HEK293 (cell line): ENCODE results near the gene TRUB2.

Experiments used
- HOXA7 ChIP-seq: sonication (generic); formaldehyde crosslinking; IDR thresholded peaks from 2 replicates; pipeline ENCODE4 v1.8.1; 2022; ENCODE audit warnings: missing genetic modification reagents, borderline replicate concordance
- YY1 ChIP-seq: fragments of 450-650 bp; formaldehyde crosslinking; IDR thresholded peaks from 2 replicates; pipeline ENCODE4 v1.5.1; 2018; ENCODE audit warnings: missing biosample characterization, missing genetic modification characterization
- ZBTB20 ChIP-seq: fragments of 450-650 bp; formaldehyde crosslinking; IDR thresholded peaks from 2 replicates; pipeline ENCODE4 v1.5.1; 2016; ENCODE audit warnings: missing biosample characterization, missing genetic modification characterization
- ZNF211 ChIP-seq: fragments of 450-650 bp; formaldehyde crosslinking; IDR thresholded peaks from 2 replicates; pipeline ENCODE4 v1.5.1; 2016; ENCODE audit warnings: low read depth, missing biosample characterization, missing genetic modification characterization
- ZNF324 ChIP-seq: fragments of 450-650 bp; formaldehyde crosslinking; IDR thresholded peaks from 2 replicates; pipeline ENCODE4 v1.5.1; 2016; ENCODE audit warnings: missing biosample characterization, missing genetic modification characterization
- ZNF350 ChIP-seq: fragments of 450-650 bp; formaldehyde crosslinking; IDR thresholded peaks from 2 replicates; pipeline ENCODE4 v1.5.0; 2017; ENCODE audit warnings: missing biosample characterization, mild to moderate bottlenecking, missing genetic modification characterization
- ZNF544 ChIP-seq: fragments of 450-650 bp; formaldehyde crosslinking; IDR thresholded peaks from 2 replicates; pipeline ENCODE4 v1.5.0; 2017; ENCODE audit warnings: missing biosample characterization, missing genetic modification characterization
- ZSCAN23 ChIP-seq: fragments of 450-650 bp; formaldehyde crosslinking; IDR thresholded peaks from 2 replicates; pipeline ENCODE4 v1.5.1; 2016; ENCODE audit warnings: missing biosample characterization, missing genetic modification characterization
- TF ChIP-seq, protein P1 (sequence below): fragments of 450-650 bp; formaldehyde crosslinking; IDR thresholded peaks from 2 replicates; pipeline ENCODE4 v1.5.1; 2017; ENCODE audit warnings: missing biosample characterization, missing genetic modification characterization
- TF ChIP-seq, protein P2 (sequence below): fragments of 450-650 bp; formaldehyde crosslinking; IDR thresholded peaks from 2 replicates; pipeline ENCODE4 v1.5.1; 2016; ENCODE audit warnings: missing biosample characterization, missing genetic modification characterization
- TF ChIP-seq, protein P3 (sequence below): fragments of 450-650 bp; formaldehyde crosslinking; IDR thresholded peaks from 2 replicates; pipeline ENCODE4 v1.5.1; 2016; ENCODE audit warnings: missing biosample characterization, missing genetic modification characterization
- TF ChIP-seq, protein P4 (sequence below): fragments of 450-650 bp; formaldehyde crosslinking; IDR thresholded peaks from 2 replicates; pipeline ENCODE4 v1.5.1; 2016; ENCODE audit warnings: missing biosample characterization, missing genetic modification characterization

DNA sequence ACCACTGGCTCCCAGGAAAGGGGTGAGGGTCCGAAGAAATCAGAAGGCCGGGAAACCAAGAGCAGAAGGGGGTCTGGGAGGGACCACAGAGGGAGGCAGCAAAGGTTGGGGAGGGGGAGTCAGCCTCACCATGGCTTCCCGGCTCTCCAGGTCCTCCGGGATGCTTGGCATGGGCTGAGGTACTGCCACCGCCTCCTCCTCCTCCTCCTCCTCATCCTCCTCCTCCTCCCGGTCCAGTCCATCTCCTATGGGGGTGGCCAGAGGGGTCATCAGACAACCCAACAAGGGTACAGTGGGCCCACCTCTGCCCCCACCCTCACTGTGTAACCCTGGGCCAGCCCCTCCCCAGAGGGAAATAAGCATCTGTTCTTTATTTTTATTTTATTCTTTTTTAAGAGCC is 63.9 kb downstream of the TRUB2 start:
- TF ChIP-seq, protein P1, sequence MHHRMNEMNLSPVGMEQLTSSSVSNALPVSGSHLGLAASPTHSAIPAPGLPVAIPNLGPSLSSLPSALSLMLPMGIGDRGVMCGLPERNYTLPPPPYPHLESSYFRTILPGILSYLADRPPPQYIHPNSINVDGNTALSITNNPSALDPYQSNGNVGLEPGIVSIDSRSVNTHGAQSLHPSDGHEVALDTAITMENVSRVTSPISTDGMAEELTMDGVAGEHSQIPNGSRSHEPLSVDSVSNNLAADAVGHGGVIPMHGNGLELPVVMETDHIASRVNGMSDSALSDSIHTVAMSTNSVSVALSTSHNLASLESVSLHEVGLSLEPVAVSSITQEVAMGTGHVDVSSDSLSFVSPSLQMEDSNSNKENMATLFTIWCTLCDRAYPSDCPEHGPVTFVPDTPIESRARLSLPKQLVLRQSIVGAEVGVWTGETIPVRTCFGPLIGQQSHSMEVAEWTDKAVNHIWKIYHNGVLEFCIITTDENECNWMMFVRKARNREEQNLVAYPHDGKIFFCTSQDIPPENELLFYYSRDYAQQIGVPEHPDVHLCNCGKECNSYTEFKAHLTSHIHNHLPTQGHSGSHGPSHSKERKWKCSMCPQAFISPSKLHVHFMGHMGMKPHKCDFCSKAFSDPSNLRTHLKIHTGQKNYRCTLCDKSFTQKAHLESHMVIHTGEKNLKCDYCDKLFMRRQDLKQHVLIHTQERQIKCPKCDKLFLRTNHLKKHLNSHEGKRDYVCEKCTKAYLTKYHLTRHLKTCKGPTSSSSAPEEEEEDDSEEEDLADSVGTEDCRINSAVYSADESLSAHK (tag by site-specific recombination) = no peak
- TF ChIP-seq ZNF211 = no peak
- TF ChIP-seq ZBTB20 (tag by site-specific recombination) = no peak
- TF ChIP-seq, protein P2, sequence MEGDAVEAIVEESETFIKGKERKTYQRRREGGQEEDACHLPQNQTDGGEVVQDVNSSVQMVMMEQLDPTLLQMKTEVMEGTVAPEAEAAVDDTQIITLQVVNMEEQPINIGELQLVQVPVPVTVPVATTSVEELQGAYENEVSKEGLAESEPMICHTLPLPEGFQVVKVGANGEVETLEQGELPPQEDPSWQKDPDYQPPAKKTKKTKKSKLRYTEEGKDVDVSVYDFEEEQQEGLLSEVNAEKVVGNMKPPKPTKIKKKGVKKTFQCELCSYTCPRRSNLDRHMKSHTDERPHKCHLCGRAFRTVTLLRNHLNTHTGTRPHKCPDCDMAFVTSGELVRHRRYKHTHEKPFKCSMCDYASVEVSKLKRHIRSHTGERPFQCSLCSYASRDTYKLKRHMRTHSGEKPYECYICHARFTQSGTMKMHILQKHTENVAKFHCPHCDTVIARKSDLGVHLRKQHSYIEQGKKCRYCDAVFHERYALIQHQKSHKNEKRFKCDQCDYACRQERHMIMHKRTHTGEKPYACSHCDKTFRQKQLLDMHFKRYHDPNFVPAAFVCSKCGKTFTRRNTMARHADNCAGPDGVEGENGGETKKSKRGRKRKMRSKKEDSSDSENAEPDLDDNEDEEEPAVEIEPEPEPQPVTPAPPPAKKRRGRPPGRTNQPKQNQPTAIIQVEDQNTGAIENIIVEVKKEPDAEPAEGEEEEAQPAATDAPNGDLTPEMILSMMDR (tag by site-specific recombination) = no peak
- TF ChIP-seq HOXA7 (CRISPR knock-in tag) = no peak
- TF ChIP-seq YY1 (tag by site-specific recombination) = no peak
- TF ChIP-seq, protein P3, sequence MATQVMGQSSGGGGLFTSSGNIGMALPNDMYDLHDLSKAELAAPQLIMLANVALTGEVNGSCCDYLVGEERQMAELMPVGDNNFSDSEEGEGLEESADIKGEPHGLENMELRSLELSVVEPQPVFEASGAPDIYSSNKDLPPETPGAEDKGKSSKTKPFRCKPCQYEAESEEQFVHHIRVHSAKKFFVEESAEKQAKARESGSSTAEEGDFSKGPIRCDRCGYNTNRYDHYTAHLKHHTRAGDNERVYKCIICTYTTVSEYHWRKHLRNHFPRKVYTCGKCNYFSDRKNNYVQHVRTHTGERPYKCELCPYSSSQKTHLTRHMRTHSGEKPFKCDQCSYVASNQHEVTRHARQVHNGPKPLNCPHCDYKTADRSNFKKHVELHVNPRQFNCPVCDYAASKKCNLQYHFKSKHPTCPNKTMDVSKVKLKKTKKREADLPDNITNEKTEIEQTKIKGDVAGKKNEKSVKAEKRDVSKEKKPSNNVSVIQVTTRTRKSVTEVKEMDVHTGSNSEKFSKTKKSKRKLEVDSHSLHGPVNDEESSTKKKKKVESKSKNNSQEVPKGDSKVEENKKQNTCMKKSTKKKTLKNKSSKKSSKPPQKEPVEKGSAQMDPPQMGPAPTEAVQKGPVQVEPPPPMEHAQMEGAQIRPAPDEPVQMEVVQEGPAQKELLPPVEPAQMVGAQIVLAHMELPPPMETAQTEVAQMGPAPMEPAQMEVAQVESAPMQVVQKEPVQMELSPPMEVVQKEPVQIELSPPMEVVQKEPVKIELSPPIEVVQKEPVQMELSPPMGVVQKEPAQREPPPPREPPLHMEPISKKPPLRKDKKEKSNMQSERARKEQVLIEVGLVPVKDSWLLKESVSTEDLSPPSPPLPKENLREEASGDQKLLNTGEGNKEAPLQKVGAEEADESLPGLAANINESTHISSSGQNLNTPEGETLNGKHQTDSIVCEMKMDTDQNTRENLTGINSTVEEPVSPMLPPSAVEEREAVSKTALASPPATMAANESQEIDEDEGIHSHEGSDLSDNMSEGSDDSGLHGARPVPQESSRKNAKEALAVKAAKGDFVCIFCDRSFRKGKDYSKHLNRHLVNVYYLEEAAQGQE (tag by site-specific recombination) = no peak
- TF ChIP-seq ZNF544 (tag by site-specific recombination) = no peak
- no peak for TF ChIP-seq ZNF350 (tag by site-specific recombination)
- TF ChIP-seq, protein P4, sequence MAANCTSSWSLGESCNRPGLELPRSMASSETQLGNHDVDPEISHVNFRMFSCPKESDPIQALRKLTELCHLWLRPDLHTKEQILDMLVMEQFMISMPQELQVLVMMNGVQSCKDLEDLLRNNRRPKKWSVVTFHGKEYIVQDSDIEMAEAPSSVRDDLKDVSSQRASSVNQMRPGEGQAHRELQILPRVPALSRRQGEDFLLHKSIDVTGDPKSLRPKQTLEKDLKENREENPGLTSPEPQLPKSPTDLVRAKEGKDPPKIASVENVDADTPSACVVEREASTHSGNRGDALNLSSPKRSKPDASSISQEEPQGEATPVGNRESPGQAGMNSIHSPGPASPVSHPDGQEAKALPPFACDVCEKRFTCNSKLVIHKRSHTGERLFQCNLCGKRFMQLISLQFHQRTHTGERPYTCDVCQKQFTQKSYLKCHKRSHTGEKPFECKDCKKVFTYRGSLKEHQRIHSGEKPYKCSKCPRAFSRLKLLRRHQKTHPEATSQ (tag by site-specific recombination) = no peak
- no peak for TF ChIP-seq ZNF324 (tag by site-specific recombination)
- TF ChIP-seq ZSCAN23 = no peak
